Esophagus muscularis mucosa (tissue), 4 donors: ENCODE measurements around the gene TMA7. TPM values are rescaled to one million over a fixed set of nuclear protein-coding genes. Genes with fewer than 3 reads are reported as not detected.

Experiments
- DNase-seq: peaks from one replicate; pipeline ENCODE4 v3.0.0-alpha.2; 2017; ENCODE audit errors: extremely low spot score
- H3K27ac ChIP-seq, 4 donors: fragments of 200-600 bp; sonication (generic); replicated peaks in 1 of 4; 1 replicate in 3 of 4; 2 replicates in 1 of 4; pipeline ENCODE4 v1.5.1; 2016 to 2019; ENCODE audit warnings: mild to moderate bottlenecking in 1 of 4
- H3K27me3 ChIP-seq, 4 donors: fragments of 200-600 bp; sonication (generic); one replicate each; pipeline versions ENCODE4 v1.5.1 to v1.6.0; 2016 to 2019
- H3K36me3 ChIP-seq, 4 donors: fragments of 200-600 bp; sonication (generic); one replicate each; pipeline ENCODE4 v1.5.1; 2016 to 2019
- H3K4me1 ChIP-seq, 4 donors: fragments of 200-600 bp; sonication (generic); one replicate each; pipeline ENCODE4 v1.5.1; 2016 to 2019
- H3K4me3 ChIP-seq, 4 donors: fragments of 200-600 bp; sonication (generic); 1 replicate in 2 of 4; 2 replicates in 2 of 4; pipeline ENCODE4 v1.5.1; 2016 to 2019; ENCODE audit warnings: mild to moderate bottlenecking in 4 of 4, moderate library complexity in 1 of 4
- H3K9me3 ChIP-seq, 4 donors: fragments of 200-600 bp; sonication (generic); 1 replicate in 3 of 4; 2 replicates in 1 of 4; pipeline ENCODE4 v1.5.1; 2016 to 2019
- CTCF ChIP-seq, 3 experiments: fragments of 200-600 bp in 2 of 3; fragments of 450-650 bp in 1 of 3; sonication (generic) in 2 of 3; IDR thresholded peaks; one replicate each; pipeline ENCODE4 v1.5.1; 2017 to 2019; ENCODE audit warnings: antibody characterized with exemption in 3 of 3, mild to moderate bottlenecking in 2 of 3, moderate library complexity in 1 of 3
- EP300 ChIP-seq: sonication (generic); formaldehyde crosslinking; IDR thresholded peaks from one replicate; pipeline ENCODE4 v1.6.1; 2017; ENCODE audit warnings: antibody characterized with exemption
- POLR2A ChIP-seq: fragments of 450-650 bp; IDR thresholded peaks from one replicate; pipeline ENCODE4 v1.6.1; 2017; ENCODE audit warnings: antibody characterized with exemption, moderate library complexity, mild to moderate bottlenecking, low read depth
- POLR2AphosphoS5 ChIP-seq, 2 donors: sonication (generic); formaldehyde crosslinking; IDR thresholded peaks; one replicate each; pipeline ENCODE4 v1.6.1; 2017; ENCODE audit warnings: antibody characterized with exemption in 2 of 2
- WGBS: methylation state at CpG from one replicate; pipeline ENCODE4 v1.1.5; 2018; 5-methylcytosine and 5-hydroxymethylcytosine counted together
- intact Hi-C: fragments of 100-400 bp; cut with DNase I; formaldehyde crosslinking; loops from one replicate; pipeline ENCODE4 v1.15.1; 2023
- total RNA-seq, 4 donors: library from RNA; depleted of rRNA; stranded (reverse); fragments of >200 nt; gene quantifications; one replicate each; pipeline versions ENCODE4 v1.1.0 to v1.2.1, GENCODE V29; 2016

Gene TMA7
- total RNA-seq, 4 donors from 2014 or later, result 167 to 270 (median 205) TPM

- Histone ChIP-seq H3K4me3 (peak overlapping the region; percentile 56 to 71 (median 58)), H3K9me3 (no peaks in the 10 kb centered on the region), H3K27me3 (no peaks in the 10 kb centered on the region), H3K4me1 (peaks cover 74 to 78% (median 76%) of the 10 kb centered on the region in 4 donors), H3K27ac (peak overlapping the region; percentile 96 to 100 (median 98)), H3K36me3 (peaks cover 14 to 50% (median 45%) of the 10 kb centered on the region in 4 donors)
- no peak for DNase-seq
- 54% methylated on average over 3 of the region's 9 CpGs for WGBS
- TF ChIP-seq CTCF (IDR thresholded peaks at IDR 0.05) (no peak), POLR2AphosphoS5 (IDR thresholded peaks at IDR 0.05) (no peak), POLR2A (no peak), EP300 (no peak)
- intact Hi-C loops, result no loop called here
Measured at GRCh38 chr3:48467110-48467454, 27.0 kb downstream of the TMA7 start.

DNA sequence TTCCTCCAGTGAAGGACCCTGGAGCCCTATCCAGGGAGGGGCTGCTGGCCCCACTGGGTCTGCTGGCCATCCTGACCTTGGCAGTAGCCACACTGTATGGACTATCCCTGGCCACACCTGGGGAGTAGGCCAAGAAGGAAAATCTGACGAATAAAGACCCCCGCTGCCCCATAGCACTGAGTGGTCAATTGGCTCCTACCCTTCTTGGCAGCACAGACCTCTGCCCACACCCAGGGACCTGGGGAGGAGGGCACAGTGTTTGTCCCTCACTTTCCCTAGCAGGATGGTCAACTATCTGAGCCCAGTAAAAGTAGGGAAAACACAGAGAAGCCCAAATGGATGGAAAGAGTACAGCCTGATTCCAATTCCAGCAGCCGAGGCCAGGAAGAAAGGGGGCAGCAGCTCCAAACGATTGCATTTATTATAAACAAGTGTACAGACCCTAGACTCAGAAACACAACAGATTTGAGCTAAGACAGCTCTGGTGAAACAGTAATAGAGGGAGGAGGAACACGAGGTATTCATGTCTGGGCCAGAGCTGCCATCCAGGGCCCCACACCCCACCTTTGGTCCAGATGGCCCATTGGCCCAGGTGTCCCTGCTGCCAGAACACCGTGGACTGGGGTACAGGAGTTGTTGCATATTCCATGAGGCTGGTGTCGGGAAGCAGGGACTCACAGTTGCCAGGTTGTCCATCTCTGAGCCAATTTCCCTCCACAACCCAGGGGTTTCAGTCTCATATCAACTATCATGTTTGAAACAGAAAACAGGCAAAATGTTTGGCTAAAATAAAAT, 27.6 kb downstream of the TMA7 start:
- H3K4me1 ChIP-seq, result peaks cover 78 to 83% (median 79%) of the 10 kb centered on the region in 4 donors
- TF ChIP-seq POLR2AphosphoS5 (IDR thresholded peaks at IDR 0.05), result no peak
- TF ChIP-seq CTCF (IDR thresholded peaks at IDR 0.05), result no peak
- no peak for TF ChIP-seq EP300
- no peak for TF ChIP-seq POLR2A
- H3K4me3 ChIP-seq, result peak overlapping the region; percentile 56 to 71 (median 58)
- 77% methylated on average over 7 of the region's 7 CpGs for WGBS
- H3K9me3 ChIP-seq, result no peaks in the 10 kb centered on the region
- no peak for DNase-seq
- intact Hi-C loops, result no loop called here
- H3K27me3 ChIP-seq, result no peaks in the 10 kb centered on the region
- peak overlapping the region; percentile 96 to 100 (median 98) for H3K27ac ChIP-seq
- H3K36me3 ChIP-seq, result peaks cover 14 to 50% (median 44%) of the 10 kb centered on the region in 4 donors

DNA sequence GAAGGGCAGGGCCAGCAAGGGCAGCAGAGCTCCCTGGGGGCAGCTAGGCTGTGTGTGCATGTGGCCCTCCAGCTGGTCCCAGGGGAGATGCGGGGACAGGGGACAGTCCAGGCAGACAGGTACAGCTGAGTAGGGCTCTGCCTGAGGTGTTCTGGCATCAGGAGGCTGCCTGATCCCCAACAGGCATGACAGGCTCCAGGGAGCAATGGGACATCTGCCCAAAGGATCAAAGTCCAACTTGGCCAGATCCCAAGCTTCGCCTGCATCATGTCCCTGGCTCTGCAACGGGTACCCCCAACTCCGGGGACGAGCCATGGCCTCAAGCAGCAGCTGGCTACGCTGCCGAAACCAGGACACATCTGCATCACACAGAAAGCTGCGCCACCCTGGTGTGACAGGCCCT, 28.3 kb downstream of the TMA7 start:
- no peaks in the 10 kb centered on the region for H3K27me3 ChIP-seq
- peak overlapping the region; percentile 96 to 100 (median 98) for H3K27ac ChIP-seq
- no peak for DNase-seq
- peak overlapping the region in 1 of 4 donors; percentile 26 for H3K4me3 ChIP-seq
- intact Hi-C loops, result no loop called here
- H3K9me3 ChIP-seq, result no peaks in the 10 kb centered on the region
- TF ChIP-seq POLR2AphosphoS5 (IDR thresholded peaks at IDR 0.05) (no peak), POLR2A (no peak)
- peaks cover 14 to 48% (median 41%) of the 10 kb centered on the region in 4 donors for H3K36me3 ChIP-seq
- peaks cover 82 to 87% (median 83%) of the 10 kb centered on the region in 4 donors for H3K4me1 ChIP-seq
- WGBS, result 86% methylated on average over 4 of the region's 8 CpGs

DNA sequence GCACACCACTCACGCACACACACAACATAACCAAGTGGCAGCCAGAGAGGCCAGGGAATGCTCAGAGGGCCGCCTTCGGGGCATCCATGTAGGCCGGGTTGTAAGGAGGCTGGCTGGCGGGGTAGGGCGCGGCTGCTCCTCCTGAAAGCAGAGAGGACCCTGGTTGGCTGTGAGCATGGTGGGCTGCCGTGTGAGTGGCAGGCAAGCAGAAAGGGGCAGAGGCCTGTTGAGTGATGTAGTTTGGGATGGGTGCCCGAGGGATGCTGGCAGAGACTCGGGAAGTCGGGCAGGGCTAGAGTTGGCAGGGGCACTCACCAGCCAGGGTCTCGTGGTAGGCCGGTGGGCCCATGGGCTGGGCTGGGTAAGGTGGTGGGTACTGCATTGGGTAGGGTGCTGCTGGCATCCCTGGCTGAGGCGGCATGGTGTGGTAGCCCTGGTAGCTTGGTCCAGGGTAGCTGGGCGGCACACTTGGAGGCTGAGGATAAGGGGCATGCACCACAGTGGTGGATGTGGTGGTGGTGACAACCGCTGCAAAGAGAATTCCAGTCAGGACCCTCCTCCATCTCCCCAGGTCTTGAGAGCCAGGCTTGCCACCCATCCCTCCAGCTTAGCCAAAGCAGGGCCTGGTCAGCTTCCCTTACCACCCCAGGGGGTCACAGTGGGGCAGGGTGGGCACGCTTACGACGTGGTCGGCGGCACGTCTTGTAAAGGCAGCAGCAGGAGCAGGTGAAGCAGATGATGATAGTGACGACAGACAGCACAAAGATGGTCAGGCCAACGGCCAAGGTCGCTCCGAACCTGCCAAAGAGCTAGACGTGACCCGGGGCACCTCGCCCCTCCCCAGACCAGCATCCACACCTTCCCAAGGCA, 29.2 kb downstream of the TMA7 start:
- H3K27ac ChIP-seq, result peak overlapping the region; percentile 96 to 100 (median 98)
- no peaks in the 10 kb centered on the region for H3K9me3 ChIP-seq
- DNase-seq, result no peak
- TF ChIP-seq EP300 (no peak), CTCF (IDR thresholded peaks at IDR 0.05) (no peak), POLR2AphosphoS5 (IDR thresholded peaks at IDR 0.05) (no peak), POLR2A (no peak)
- H3K27me3 ChIP-seq, result no peaks in the 10 kb centered on the region
- H3K36me3 ChIP-seq, result peaks cover 14 to 43% (median 37%) of the 10 kb centered on the region in 4 donors
- peaks cover 86 to 89% (median 88%) of the 10 kb centered on the region in 4 donors for H3K4me1 ChIP-seq
- H3K4me3 ChIP-seq, result no peak overlapping the region
- WGBS, result 85% methylated on average over 20 of the region's 29 CpGs
- intact Hi-C loops, result no loop called here

DNA sequence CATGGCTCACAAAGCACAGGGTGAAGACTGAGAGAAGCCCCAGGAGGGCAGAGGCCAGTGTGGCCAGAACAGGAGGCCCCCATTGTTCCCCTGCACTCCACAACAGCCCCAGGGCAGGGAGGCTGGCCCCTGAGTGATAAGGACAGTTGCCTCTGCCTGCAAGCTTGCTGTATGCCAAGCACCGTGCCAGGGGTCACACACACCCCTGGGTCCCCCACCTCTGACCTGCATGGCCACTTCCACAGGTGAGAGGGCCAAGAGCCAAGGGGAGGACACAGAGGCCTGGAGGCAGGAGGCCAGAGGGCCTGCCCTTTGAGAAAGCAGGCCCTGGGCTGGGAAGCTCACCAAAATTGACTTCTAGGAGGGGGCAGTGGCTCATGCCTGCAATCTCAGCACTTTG, 30.2 kb downstream of the TMA7 start:
- WGBS, result 88% methylated on average over 1 of the region's 1 CpG
- peaks cover 77 to 81% (median 79%) of the 10 kb centered on the region in 4 donors for H3K4me1 ChIP-seq
- peaks cover 14 to 37% (median 32%) of the 10 kb centered on the region in 4 donors for H3K36me3 ChIP-seq
- TF ChIP-seq EP300, result no peak
- TF ChIP-seq POLR2A, result no peak
- no peak for TF ChIP-seq POLR2AphosphoS5 (IDR thresholded peaks at IDR 0.05)
- no peak for TF ChIP-seq CTCF (IDR thresholded peaks at IDR 0.05)
- no peaks in the 10 kb centered on the region for H3K9me3 ChIP-seq
- H3K4me3 ChIP-seq, result no peak overlapping the region
- no peak for DNase-seq
- H3K27ac ChIP-seq, result peak overlapping the region; percentile 60 to 99 (median 97)
- intact Hi-C loops, result no loop called here
- no peaks in the 10 kb centered on the region for H3K27me3 ChIP-seq
